GM19468 (cell line): ENCODE measurements around the gene FKBP5.
"Not testable (repeated sequence)": the region's sequence is repeated elsewhere in the genome, so short reads cannot be mapped to it uniquely, and the experiment has no call there.

Source experiments
- ATAC-seq: cut with Tn5 transposase; IDR thresholded peaks from one replicate; pipeline ENCODE4 v1.9.1; 2021; ENCODE audit warnings: mild to moderate bottlenecking, moderate library complexity, moderate number of reproducible peaks; ENCODE audit not compliant: unreplicated experiment; ENCODE audit errors: extremely low read depth

FKBP5 gene

DNA sequence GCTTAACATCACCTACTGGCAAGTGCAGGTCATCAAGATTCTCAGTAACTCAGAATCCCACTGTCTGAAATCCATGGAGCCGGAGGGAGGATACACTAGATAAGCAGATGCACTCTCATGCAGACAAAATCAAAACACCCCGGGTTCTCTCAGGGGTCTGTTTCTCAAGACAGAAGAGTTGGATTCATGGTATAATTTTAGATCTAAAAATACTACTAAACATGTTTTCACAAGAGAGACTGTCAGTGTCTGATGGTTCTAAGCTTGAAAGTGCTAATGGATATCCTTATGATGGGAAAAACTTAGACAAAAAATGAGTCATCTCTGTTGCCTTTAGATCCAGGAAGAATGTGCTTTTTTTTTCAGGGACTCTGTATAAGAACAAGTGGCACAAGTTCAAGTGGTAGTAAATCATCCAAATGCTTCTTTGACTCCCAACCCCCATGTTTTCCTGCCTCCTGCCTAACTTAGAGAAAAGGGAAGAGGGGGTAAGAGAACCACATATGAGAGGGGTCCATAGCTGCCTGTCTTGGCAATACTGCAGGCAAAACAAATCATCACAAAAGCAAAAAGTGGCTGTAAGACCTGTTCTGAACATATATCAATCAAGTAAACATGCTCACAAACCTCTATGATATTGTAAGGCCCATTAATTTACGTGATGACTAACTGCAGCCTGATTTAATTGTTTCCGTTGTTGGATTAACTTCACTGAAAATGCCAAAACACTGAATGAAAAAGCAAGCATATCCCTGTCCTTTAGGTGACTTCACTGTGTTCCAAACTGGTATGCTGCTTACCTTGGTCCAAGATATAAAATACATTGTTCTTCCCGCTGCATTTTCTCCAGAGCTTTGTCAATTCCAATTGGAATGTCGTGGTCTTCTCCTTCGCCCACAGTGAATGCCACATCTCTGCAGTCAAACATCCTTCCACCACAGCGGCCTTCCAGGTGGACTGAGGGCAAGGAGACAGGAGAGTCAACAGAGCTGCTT, 92.0 kb downstream of the FKBP5 start:
- ATAC-seq: no peak

DNA sequence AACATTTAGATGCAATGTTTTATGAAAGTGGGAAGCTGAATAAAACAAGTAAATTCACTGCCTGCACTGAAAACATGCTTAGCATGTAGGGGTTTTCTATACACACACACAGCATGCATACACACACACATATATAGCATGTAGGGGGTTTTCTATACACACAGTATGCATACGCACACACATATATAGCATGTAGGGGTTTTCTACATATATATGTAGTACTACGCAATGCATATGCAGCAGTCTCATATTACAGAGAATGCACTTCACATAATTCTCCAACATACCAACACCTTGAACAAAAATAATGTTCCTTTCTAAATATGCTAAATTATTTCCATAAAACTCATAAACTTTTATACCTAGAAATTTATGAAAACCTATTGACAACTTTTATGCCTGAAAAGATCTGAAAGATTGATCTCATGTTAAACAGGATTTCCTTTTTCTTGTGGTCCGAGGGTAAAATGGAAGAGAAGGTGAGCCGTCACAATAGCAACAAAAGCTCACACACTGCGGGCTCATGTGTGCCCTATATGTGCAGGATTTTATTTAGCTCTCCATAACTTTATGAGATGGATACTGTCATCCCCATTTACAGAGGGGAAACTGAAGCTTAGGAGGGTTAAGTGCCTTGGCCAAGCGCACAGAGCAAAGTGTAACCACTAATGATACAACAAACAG, 94.1 kb downstream of the FKBP5 start:
- ATAC-seq: no peak

DNA sequence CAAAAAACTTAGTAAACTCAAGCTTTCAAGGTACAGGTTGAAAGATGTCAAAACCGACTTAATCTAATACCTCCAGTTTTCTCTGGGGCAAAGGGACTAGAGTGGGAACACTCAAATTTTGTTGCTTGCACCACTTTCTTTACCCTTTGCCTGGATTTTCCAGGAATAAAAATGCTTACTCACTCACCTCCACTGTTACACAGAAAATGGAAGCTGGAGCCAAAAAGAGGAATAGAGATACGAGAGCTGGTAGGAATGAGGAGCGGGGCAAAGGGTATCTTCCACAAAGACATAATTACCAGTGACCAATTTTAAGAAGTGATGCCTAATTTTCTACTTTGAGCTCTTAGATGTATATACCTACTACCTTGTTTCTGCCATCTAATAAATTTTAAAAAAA, 96.5 kb downstream of the FKBP5 start:
- no peak for ATAC-seq

DNA sequence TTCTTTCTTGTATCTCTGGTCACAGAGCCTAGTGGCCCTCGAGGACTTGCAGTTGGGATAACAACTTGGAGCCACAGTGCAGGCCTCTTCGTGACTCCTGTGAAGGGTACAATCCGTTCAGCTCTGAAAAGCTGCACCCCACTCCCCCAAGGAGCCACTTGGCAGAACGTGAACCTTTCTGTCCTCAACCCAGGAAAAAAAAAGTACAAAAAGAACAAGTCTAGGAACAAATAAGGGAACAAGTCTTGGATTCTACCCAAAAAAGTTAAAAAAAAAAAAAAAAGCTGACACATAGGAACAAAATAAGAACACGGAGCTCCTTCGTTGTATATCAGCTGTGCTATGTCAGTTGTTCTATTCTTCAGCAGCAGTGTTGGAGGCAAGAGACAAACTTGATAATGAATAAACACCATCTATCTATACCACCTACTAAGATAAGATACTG, 98.1 kb downstream of the FKBP5 start:
- ATAC-seq: no peak

DNA sequence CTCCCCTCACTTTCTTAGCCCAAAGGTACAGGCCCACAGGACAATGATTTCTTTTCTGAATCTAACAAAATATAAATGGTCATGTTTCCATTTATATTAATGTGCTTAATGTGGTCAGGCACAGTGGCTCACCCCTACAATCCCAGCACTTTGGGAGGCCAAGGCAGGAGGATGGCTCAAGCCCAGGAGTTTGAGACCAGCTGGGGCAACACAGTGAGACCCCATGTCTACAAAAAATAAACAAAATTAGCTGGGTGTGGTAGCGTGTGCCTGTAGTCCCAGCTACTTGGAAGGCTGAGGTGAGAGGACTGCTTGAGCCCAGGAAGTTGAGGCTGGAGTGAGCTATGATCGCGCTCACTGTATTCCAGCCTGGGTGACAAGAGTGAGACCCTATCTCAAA, 98.8 kb downstream of the FKBP5 start:
- ATAC-seq: no peak

DNA sequence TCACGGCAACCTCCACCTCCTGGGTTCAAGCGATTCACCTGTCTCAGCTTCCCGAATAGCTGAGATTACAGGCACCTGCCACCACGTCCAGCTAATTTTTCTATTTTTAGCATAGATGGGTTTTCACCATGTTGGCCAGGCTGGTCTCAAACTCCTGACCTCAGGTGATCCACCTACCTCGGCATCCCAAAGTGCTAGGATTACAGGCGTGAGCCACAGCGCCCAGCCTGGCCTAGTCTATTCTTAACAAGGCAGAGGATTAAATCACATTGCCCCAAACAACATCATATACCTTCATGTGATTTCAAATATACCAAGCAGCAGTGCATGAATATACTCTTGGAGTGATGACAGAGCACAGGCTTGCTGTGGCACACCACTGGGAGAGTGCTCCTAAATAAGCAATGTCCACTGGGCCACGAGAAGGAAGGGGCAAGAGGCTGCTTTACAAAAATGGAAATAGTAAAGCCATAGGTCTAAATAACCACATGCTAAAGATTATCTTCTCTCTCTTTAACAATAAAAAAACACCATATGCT, 99.4 kb downstream of the FKBP5 start:
- ATAC-seq: no peak

DNA sequence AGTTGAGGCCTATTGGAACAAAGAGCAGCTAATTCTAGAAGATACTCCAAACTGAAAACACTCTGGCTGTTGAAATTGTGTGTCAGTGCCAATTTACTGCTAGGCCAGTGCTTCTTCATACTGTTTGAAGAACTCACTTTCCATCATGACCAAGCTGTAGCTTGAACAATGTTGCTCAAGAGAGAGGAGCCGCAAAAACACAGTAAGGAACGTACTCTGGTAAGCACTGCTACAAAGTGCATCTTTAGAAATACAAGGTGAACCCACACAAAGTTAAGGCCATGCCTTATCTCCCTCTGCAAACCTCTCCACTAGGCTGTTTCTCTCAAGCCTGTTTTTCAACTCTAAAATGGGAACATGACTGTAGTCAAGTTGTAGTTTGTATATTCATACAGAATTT, 101.5 kb downstream of the FKBP5 start:
- no peak for ATAC-seq

DNA sequence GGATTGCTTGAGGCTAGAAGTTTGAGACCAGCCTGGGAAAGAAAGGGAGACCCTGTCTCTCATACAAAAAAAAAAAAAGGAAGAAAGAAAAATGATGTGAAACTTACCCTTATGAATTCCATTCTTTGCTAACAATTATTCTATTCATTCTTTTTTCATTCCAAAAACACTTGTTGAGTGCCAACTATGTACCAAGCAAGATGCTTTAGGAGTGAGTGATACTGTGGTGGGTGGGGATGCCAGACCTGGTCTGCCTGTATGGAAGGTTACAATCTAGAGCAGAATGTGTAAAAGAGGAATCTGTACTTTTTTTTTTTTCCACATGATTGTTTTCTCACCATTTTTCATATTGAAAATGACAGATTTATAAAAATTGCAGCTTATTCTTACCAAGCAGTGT, 102.2 kb downstream of the FKBP5 start:
- no peak for ATAC-seq

DNA sequence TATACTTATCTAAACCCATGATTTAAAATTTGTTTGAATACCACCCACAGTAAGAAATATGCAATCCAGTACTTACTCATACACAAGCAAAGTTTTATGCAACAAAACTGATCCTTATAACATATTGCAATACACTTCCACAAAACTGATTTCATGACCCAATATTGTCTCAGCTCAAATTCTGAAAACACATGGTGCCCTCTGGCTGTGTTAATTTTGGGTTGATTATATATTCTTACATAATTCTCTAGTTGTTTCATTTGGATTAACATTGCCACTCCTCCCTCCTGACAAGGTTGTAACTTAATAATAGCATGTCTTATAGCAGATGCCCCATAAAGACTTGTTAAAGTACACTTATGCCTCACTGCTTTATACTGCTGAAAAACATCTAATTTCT, 103.1 kb downstream of the FKBP5 start:
- no peak for ATAC-seq

DNA sequence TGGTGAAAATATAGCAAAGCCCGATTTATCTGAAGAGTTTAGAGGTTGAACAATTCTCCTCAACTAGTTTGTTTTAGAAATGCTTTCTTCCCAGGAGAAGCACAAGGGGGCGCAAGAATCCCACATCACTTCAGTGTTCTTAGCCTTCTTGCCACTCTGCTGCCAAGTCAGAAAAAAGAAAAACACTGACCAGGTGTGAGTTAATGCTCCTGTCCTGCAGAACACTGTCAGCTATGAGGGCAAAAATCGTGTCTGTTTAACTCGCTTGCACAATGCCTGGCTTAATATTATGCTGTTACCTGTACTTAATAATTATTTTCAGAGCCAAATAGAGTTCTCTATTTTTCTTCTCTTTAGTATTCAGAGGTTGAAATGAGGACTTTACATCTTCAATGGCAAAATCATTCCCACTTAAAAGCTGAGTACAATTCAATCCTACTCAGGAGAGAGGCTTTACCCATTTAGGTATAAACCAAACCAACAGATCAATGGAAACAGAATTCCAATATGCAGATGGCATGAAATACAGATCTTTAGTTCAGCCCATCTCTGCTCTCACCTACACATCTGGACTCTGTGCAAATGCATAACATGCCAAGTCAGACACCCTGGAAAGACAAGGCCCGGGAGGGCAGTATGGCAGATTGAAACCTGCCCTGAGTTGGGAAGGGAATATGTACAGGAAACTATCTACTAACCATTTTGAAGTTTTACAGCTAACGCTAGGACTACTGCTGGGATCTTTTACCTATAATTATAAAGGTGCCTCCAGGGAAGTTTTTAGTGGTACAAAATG, 104.6 kb downstream of the FKBP5 start:
- no peak for ATAC-seq

DNA sequence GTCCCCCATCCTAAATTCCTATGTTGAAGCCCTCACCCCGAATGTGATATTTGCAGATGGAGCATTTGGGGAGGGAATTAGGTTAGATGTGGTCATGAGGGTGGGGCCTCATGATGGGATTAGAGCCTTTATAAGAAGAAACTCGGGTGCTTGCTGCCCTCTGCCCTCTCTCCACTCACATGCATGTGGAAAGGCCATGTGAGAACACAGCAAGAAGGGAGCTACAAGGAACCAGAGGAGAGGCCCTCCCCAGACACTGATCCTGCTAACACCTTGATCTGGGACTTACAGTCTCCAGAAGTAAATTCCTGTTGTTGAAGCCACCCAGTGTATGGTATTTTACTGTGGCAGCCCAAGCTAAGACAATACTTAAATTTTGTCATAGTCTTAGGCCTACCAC, 106.4 kb downstream of the FKBP5 start:
- no peak for ATAC-seq

DNA sequence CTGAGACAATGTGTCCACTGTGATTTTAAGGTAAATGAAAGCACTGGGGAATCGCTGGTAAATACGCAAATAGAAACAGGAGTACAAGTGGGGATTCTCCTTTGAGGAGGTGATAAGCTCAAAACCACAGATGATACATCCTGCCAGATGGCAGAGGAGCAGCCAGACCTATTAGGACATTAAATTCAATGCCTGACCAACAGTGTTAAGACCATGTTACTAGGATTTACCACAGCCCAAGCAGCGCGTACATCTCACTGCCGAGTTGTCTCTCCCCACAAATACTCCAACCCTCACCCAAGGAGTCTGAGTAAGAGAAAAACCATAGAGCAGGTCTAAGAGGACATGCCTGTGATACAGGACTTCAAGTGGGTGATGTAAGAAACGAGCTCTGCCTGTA, 107.1 kb downstream of the FKBP5 start:
- no peak for ATAC-seq

DNA sequence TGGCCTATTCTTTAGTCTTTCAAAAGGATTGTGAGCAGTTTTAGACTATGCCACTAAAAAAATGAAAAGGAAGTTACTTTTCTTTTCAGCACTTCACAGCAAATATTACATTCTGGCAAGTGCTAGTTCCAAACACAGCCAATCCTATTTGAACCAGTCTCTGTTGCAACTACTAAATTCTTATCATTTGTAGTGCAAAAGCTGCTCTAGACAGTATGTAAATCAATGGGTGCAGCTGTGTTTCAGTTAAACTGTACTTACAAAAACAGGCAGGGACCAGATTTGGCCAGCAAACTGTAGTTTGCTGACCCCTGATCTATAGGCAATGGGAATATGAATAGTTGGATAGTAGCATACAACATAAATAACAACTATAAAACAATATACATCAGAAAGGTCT, 107.9 kb downstream of the FKBP5 start:
- no peak for ATAC-seq

DNA sequence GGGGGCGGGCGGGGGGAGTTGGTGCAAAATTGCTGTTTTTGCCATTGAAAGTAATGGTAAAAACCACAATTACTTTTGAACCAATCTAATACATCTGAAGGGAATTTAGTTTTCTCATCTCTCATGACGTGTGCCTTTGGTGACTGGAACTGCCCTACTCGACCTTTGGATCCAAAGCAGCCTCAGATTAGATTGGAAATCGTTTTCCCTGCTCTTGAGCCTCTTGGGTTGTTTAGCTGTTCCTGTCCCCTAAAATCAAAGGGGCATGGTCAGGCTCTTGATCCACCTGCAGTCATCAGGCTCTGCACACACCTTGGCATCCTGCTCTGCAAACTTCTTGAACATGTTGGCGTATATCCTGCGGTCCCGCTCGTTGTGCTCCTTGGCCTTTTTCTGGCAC, 112.0 kb downstream of the FKBP5 start:
- ATAC-seq: no peak

DNA sequence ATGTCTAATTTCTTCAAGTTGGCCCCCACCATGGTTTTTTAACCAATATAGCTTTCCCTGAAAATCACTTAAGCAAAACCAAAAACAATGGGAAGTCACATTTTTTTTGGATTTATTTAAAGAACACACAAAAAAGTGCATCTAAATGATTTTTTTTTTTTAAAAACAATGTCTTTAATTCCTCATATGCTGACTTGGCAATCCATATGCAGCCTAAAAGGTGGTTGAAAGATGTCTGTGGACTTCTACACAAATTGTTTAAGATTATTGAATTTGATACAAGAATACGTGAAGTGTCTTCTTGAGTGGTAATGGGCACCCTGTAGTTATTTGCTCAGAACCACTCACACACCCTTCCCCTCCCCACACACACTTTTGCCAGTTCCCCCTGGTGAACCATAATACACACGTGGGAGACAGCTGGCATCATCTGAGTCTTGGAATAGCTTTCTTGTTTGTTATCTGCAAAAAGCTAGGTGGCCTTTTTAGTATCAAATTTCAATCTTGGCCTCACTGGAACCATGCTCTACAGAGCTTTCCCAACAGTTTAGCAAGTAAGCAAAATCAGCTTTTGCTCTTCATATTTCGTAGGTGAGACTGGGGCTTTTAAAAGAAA, 115.1 kb downstream of the FKBP5 start:
- no peak for ATAC-seq

DNA sequence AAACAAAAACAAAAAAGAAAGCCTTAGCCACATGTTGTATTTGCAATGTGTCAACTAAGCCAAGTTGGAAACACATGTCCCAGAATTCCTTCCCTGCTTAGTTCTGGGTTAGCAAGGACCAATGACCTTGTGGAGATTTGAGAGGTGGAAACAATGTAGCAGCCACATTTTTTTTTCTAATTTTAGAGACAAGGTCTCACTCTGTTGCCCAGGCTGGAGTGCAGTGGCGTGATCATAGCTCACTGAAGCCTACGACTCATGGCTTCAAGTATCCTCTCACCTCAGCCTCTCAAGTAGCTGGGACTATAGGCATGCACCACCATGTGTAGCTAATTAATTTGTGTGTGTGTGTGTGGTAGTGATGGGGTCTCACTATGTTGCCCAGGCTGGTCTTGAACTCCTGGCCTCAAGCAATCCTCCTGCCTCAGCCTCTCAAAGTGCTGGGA, 117.8 kb downstream of the FKBP5 start:
- ATAC-seq: not testable (repeated sequence)

DNA sequence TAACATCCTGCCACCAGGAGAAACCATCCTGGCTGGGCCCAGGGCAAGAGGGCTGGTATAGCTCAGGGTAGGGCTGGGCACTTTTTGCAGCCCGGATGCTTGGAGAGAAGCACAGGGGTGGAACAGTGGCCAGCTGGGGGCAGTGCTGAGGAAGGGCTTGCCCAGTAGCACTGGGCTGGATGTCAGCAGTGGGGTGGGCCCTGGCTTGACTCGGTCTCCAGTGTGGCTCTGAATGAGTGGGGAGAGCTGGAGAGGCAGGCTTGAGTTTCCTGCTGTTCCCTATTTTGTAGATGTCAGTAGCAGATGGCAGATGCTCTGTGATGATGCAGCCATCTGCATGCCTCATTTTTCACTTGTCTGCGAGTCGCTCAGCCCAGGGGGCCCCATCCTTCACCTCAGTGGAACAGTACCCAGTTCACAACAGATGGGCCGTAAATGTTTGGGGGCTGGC, 119.7 kb downstream of the FKBP5 start:
- no peak for ATAC-seq

DNA sequence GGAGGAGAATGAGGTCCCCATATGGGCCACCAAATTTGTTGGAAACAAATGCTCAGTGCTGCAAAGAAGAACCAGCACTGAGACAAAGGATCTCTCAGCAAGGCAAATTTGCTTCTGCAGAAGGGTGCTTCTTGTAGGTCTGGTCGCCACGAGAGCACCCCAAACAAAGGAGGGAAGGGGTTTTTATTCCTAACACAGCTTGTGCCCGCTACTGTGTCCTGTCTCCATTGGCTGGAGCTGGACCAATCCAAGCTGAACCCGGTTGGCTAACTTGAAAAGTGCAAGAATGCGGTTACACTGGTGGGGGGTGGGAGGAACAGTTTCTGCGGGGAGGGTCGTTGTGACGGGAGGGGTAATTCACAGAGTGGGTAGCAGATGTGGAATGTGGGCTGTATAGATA, 121.9 kb downstream of the FKBP5 start:
- ATAC-seq: no peak

DNA sequence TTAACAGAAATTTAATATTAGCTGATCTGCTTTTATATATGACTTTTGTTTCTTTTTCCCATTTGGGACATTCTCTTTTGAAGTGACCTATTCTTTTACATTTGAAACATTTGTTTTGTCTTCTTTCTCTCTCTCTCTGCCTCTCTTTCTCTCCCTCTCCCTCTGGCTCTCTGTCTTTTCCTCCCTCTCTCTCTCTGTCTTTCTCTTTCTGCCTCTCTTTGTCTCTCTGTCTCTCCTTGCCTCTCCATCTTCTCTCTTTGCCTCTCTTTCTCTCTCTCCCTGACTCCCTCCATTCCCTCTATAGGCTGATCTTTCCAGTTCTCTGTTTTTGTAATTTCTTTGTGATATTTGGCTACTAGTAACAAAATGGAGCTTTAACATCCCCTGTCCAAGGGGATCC, 124.0 kb downstream of the FKBP5 start:
- ATAC-seq: no peak

DNA sequence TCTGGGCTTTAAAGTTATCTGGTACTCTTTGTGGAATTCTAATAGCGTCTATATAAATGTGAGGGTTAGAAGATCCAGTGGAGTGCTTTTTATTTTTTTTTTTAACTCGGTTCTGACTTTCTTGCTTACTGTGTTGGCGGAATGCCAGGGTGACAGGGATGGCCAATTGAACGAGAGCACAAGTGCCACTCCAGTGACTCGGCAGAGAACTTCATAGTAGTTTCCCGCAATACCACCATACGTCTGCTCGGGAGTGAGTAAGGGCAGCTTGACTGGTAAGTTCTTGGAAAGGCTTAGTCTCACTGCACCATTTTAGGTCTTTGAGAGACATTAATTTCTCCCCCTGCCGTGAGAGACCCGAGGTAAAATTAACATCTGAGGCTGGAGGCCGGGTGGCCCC, 126.7 kb downstream of the FKBP5 start:
- ATAC-seq: no peak
